Testis (tissue), 5 donors: ENCODE data around the gene PKDREJ. TPM values are rescaled to one million over a fixed set of nuclear protein-coding genes. Genes with fewer than 3 reads are reported as not detected.
"Not testable (repeated sequence)": the region's sequence is repeated elsewhere in the genome, so short reads cannot be mapped to it uniquely, and the experiment has no call there.

Experiments
- DNase-seq: peaks from one replicate; pipeline ENCODE4 v3.0.0-alpha.2; 2019
- H3K27ac ChIP-seq, 2 donors: fragments of 200-600 bp; sonication (generic); one replicate each; pipeline ENCODE4 v1.5.1; 2019
- H3K27me3 ChIP-seq: fragments of 200-600 bp; sonication (generic); one replicate; pipeline ENCODE4 v1.5.1; 2019
- H3K36me3 ChIP-seq: fragments of 200-600 bp; sonication (generic); one replicate; pipeline ENCODE4 v1.5.1; 2017; ENCODE audit warnings: low read depth; ENCODE audit errors: missing control alignments
- H3K4me1 ChIP-seq: fragments of 200-600 bp; sonication (generic); one replicate; pipeline ENCODE4 v1.5.1; 2019
- H3K4me3 ChIP-seq, 2 donors: fragments of 200-600 bp; sonication (generic); one replicate each; pipeline ENCODE4 v1.5.1; 2017 to 2019
- H3K9me3 ChIP-seq: fragments of 200-600 bp; sonication (generic); one replicate; pipeline ENCODE4 v1.5.1; 2017
- CTCF ChIP-seq, 3 experiments: fragments of 450-650 bp in 2 of 3; fragments of 200-600 bp in 1 of 3; sonication (generic) in 1 of 3; IDR thresholded peaks; one replicate each; pipeline ENCODE4 v1.5.1; 2016 to 2019; ENCODE audit warnings: antibody characterized with exemption in 3 of 3, mild to moderate bottlenecking in 2 of 3, moderate library complexity in 1 of 3
- POLR2A ChIP-seq: fragments of 450-650 bp; IDR thresholded peaks from one replicate; pipeline ENCODE4 v1.6.1; 2017; ENCODE audit warnings: antibody characterized with exemption, mild to moderate bottlenecking, moderate library complexity
- WGBS, 2 donors: methylation state at CpG; one replicate each; pipeline ENCODE4 v1.1.5; 2018; 5-methylcytosine and 5-hydroxymethylcytosine counted together
- intact Hi-C: fragments of 100-400 bp; cut with DNase I; formaldehyde crosslinking; loops from one replicate; pipeline ENCODE4 v1.15.1; 2023; ENCODE audit warnings: low total_unique reads
- long read RNA-seq, 2 donors: transcript quantifications; one replicate each; lab custom pipeline, GENCODE V29; 2026
- polyA plus RNA-seq: library from polyadenylated mRNA; stranded (reverse); fragments of 350-450 nt; fragmentation: Illumina TruSeq; extraction: RNeasy Lipid Tissue Mini Kit (QIAGEN cat#74804); gene quantifications from one replicate; pipeline ENCODE4 v1.2.3, GENCODE V29; 2014; ENCODE audit warnings: low read depth, low replicate concordance; ENCODE audit not compliant: insufficient read depth
- total RNA-seq, 2 donors: library from RNA; depleted of rRNA; stranded (reverse); fragments of >200 nt; gene quantifications; one replicate each; pipeline ENCODE4 v1.2.3, GENCODE V29; 2016

The PKDREJ gene, protein sequence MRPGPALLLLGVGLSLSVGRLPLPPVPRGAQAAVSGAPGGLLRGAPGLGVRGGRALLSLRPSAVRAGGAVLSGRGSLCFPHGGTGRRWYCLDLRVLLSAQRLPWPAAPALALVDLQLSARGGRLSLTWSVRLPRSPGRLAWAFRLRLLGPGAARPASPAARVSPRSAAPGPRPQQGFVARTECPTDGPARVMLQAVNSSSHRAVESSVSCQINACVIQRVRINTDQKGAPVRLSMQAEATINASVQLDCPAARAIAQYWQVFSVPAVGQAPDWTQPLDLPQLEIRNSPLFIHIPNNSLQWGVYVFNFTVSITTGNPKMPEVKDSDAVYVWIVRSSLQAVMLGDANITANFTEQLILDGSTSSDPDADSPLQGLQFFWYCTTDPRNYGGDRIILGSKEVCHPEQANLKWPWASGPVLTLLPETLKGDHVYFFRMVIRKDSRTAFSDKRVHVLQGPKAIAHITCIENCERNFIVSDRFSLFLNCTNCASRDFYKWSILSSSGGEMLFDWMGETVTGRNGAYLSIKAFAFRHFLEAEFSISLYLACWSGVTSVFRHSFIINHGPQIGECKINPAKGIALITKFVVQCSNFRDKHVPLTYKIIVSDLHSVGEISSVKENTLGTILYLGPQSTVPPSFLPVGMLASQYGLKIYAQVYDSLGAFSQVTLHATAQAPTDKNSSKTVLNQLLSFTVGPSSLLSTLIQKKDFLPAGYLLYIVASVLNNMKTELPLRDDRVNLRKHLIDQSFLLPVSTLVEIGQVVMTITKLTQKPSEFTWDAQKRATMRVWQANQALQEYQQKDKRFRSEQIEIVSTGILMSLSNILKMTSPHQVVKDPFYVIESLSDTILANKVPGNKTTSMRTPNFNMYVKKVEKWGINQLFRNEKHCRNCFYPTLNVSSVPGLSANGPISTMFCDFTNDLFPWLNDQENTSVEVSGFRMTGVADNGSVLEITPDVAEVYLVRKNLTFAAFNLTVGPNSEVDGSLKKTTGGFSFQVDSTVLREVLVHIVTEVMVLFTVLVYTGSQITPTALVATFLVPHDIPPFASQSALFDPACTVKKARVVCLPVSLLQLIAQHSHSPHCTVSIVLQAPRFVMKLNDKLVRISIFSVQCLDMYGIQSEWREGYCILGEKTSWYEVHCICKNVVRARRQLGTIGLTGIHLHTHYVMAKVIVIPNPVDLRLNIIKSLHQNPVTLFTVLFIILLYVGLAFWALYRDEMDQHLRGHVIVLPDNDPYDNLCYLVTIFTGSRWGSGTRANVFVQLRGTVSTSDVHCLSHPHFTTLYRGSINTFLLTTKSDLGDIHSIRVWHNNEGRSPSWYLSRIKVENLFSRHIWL (N-terminal part only)
- 1 to 10 TPM; 3.4 to 5.0 TPM for total RNA-seq
- 10.4 TPM for polyA plus RNA-seq
- long read RNA-seq, donor 1: 0 reads
- long read RNA-seq, donor 2: 0 reads

DNA sequence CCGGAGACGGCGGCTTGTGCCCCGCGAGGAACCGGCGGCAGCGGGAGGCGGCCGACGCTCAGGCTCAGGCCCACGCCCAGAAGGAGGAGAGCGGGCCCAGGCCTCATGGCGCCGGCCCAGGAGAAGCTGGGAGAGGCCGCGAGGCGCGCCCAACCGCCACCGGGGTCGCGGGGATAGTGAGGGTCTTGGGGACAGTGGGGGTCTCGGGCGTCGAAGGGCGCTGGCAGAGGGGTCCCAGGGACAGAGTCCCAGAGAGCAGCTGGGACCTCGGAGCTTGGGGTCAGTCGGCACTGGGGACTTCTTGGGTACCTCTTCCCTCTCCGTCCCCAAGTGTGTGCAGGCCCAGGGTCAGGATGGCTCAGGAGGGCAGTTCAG lies at the start of gene PKDREJ:
Gene PKDREJ (minus strand): TSS at position 128 of the 375 bp plus-strand sequence. CDS start 21 bp downstream, at position 107.
- Histone ChIP-seq H3K27me3 (no peaks in the 10 kb centered on the region), H3K27ac (peak within 1 kb of the TSS in 1 of 2 donors; percentile 36), H3K4me3 (peak within 1 kb of the TSS; percentile 26 to 34), H3K4me1 (no peaks in the 10 kb centered on the region), H3K36me3 (no peaks in the 10 kb centered on the region), H3K9me3 (no peaks in the 10 kb centered on the region)
- no peak for DNase-seq
- 18 to 29% methylated on average over 19 to 26 of the region's 30 CpGs for WGBS, 2 donors
- TF ChIP-seq CTCF (IDR thresholded peaks at IDR 0.05) (no peak), POLR2A (no peak)
- intact Hi-C loops: no loop called here

DNA sequence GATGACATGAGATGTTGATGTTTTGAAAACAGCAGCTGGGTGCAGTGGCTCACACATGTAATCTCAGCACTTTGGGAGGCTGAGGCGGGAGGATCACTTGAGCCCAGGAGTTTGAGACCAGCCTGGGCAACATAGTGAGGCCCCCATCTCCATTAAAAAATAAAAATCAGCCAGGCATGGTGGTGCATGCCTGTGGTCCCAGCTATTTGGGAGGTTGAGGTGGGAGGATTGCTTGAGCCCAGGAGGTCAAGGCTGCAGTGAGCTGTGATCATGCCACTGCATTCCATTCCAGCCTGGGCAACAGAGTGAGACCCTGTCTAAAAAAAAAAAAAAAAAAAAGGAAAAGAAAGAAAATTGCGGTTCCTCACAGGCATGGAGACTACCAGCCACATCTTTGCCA lies 49.7 kb upstream of the PKDREJ start:
- H3K9me3 ChIP-seq, H3K4me3 ChIP-seq, H3K27me3 ChIP-seq, H3K4me1 ChIP-seq, DNase-seq, H3K27ac ChIP-seq, H3K36me3 ChIP-seq: not testable (repeated sequence)
- intact Hi-C loops: loop anchor here (5.0 to 10.0 kb wide), 2 partner anchors 191 to 318 kb away; no protein-coding TSS in a partner anchor
- 89 to 97% methylated on average over 1 to 2 of the region's 2 CpGs for WGBS, 2 donors

DNA sequence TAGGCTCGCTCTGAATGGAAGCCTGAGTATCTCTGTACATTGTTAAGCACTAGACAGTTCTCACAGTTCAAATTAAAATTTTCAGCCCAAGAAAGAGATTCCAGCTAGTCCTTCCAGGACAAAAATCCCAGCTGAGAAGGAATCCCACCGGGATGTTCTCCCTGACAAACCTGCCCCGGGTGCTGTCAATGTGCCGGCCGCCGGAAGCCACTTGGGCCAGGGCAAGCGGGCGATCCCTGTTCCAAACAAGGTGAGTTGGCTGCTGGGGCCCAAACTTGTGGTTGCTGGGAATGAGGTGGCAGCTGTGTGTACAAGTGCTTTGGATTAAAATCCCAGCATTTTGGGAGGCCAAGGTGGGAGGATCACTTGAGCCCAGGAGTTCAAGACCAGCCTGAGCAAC lies 48.9 kb upstream of the PKDREJ start:
- intact Hi-C loops: loop anchor here (5.0 to 10.0 kb wide), 2 partner anchors 190 to 317 kb away; no protein-coding TSS in a partner anchor
- TF ChIP-seq CTCF (IDR thresholded peaks at IDR 0.05) (no peak), POLR2A (no peak)
- Histone ChIP-seq H3K27ac (no peak overlapping the region), H3K36me3 (no peaks in the 10 kb centered on the region), H3K4me3 (no peak overlapping the region), H3K9me3 (no peaks in the 10 kb centered on the region), H3K4me1 (no peaks in the 10 kb centered on the region), H3K27me3 (no peaks in the 10 kb centered on the region)
- DNase-seq: no peak
- 95 to 97% methylated on average over 8 of the region's 8 CpGs for WGBS, 2 donors

DNA sequence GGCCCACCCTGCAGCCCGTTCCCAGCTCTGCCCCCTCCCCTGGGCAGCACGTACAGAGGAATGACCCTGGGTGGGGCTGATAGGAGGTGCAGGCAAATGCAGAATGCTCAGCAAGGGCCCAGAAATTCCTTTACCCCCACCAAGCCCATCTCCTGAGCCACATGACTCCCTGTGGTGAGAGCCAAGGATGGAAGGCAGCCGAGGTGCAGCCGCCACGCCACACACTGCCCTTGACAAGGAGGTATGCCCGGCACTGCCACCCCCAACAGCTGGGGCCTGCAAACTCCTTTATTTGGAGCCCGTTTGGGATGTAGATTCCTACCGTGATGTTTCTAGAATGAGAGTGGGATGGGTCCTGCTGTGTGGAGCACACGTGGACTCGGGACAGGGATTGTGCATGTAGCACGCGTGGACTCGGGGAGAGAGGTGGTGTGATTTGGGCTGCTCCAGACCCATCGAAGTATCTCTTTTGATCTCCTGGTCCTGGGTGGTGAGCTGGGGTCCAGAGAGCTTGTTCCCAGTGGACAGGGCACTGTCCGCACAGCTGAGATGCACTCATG lies 46.5 kb upstream of the PKDREJ start:
- no peaks in the 10 kb centered on the region for H3K27me3 ChIP-seq
- DNase-seq: no peak
- H3K4me3 ChIP-seq: no peak overlapping the region
- H3K9me3 ChIP-seq: no peaks in the 10 kb centered on the region
- H3K36me3 ChIP-seq: no peaks in the 10 kb centered on the region
- TF ChIP-seq CTCF (IDR thresholded peaks at IDR 0.05) (no peak), POLR2A (no peak)
- no peak overlapping the region for H3K27ac ChIP-seq
- intact Hi-C loops: loop anchor here (5.0 to 10.0 kb wide), 2 partner anchors 187 to 315 kb away; no protein-coding TSS in a partner anchor
- no peaks in the 10 kb centered on the region for H3K4me1 ChIP-seq
- 91 to 94% methylated on average over 15 of the region's 15 CpGs for WGBS, 2 donors
